ENCODE measurements around the gene SIRT2.
"Not testable (repeated sequence)": the region's sequence is repeated elsewhere in the genome, so short reads cannot be mapped to it uniquely, and the experiment has no call there.

DNA sequence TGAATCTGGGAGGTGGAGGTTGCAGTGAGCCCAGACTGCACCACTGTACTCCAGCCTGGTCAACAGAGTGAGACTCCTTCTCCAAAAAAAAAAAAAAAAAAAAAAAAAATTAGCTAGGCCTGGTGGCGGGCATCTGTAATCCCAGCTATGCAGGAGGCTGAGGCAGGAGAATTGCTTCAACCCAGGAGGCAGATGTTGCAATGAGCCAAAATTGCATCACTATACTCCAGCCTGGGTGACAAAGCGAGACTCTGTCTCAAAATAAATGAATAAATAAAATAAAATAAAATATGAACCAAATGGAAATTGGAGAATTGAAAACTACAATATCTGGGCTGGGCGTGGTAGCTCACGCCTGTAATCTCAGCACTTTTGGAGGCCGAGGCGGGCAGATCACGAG lies 70.2 kb downstream of the SIRT2 start:
- not testable (repeated sequence) for TF ChIP-seq EZH2 (IDR thresholded peaks at IDR 0.05; ENCODE audit: insufficient read depth, poor library complexity, severe bottlenecking); EZH2phosphoT487 (IDR thresholded peaks at IDR 0.05; ENCODE audit: insufficient read depth, low read depth)

All from GM23248 (cell line).